GM06990 (cell line): ENCODE data around the gene AGO3.

ENCODE experiments used
- DNase-seq: peaks from one replicate; pipeline ENCODE4 v3.0.0-alpha.2; 2011; ENCODE audit not compliant: insufficient read length; ENCODE audit errors: extremely low read depth
- H3K27me3 ChIP-seq: replicated peaks from 2 replicates; pipeline ENCODE4 v1.6.0; 2011; ENCODE audit warnings: low read length; ENCODE audit not compliant: control insufficient read depth, insufficient read depth
- H3K36me3 ChIP-seq: 2 replicates; pipeline ENCODE4 v1.5.1; 2011; ENCODE audit warnings: low read length; ENCODE audit not compliant: control insufficient read depth, insufficient read depth
- H3K4me3 ChIP-seq: replicated peaks from 2 replicates; pipeline ENCODE4 v1.5.1; 2011; ENCODE audit warnings: low read depth, mild to moderate bottlenecking, control low read depth, low read length
- CTCF ChIP-seq: IDR thresholded peaks from 2 replicates; pipeline ENCODE4 v1.5.1; 2011; ENCODE audit warnings: low read length, control low read depth, mild to moderate bottlenecking, inconsistent platforms; ENCODE audit not compliant: insufficient read depth, poor library complexity, severe bottlenecking

AGO3 gene

GRCh38 chr1:36085686-36086526 lies 155.0 kb downstream of the AGO3 start:
- no peak for DNase-seq
- no peak for TF ChIP-seq CTCF
- Histone ChIP-seq H3K36me3 (no peaks in the 10 kb centered on the region), H3K4me3 (no peak overlapping the region), H3K27me3 (no peaks in the 10 kb centered on the region)

- Histone ChIP-seq H3K36me3 (peaks cover 3% of the 10 kb centered on the region), H3K27me3 (no peaks in the 10 kb centered on the region), H3K4me3 (no peak overlapping the region)
- no peak for DNase-seq
- no peak for TF ChIP-seq CTCF
Observed at GRCh38 chr1:36086529-36087232, 155.8 kb downstream of the AGO3 start.

- no peak overlapping the region for H3K4me3 ChIP-seq
- no peak for DNase-seq
- H3K36me3 ChIP-seq = peaks cover 11% of the 10 kb centered on the region
- no peaks in the 10 kb centered on the region for H3K27me3 ChIP-seq
- TF ChIP-seq CTCF = no peak
Observed at GRCh38 chr1:36087233-36088123, 156.6 kb downstream of the AGO3 start.

- no peaks in the 10 kb centered on the region for H3K27me3 ChIP-seq
- TF ChIP-seq CTCF = no peak
- no peak for DNase-seq
- peaks cover 18% of the 10 kb centered on the region for H3K36me3 ChIP-seq
- peak overlapping the region; percentile 95 for H3K4me3 ChIP-seq
Observed at GRCh38 chr1:36088265-36088576, 157.3 kb downstream of the AGO3 start.

GRCh38 chr1:36088577-36089392 lies 157.9 kb downstream of the AGO3 start, which contains the start of gene ADPRS:
Gene ADPRS, plus strand, starts transcription at chr1:36088892. Its CDS starts 13 bp downstream, at chr1:36088905.
- Histone ChIP-seq H3K4me3 (peak within 1 kb of the TSS; percentile 95), H3K36me3 (peaks cover 23% of the 10 kb centered on the region), H3K27me3 (no peaks in the 10 kb centered on the region)
- TF ChIP-seq CTCF = peak; percentile 93
- DNase-seq = peak; percentile 95
